B cell (primary cell): ENCODE measurements around the gene C9orf78.

Experiments used
- EZH2 ChIP-seq: IDR thresholded peaks from 2 replicates; pipeline ENCODE4 v1.6.1; 2012; ENCODE audit warnings: borderline replicate concordance, low read depth, mild to moderate bottlenecking, moderate library complexity, low read length; ENCODE audit not compliant: insufficient read depth, poor library complexity, severe bottlenecking
- TF ChIP-seq, protein P1 (sequence below): fragments of 200-600 bp; IDR thresholded peaks from one replicate; pipeline ENCODE4 v1.8.0; 2022; ENCODE audit warnings: antibody characterized with exemption, mild to moderate bottlenecking

DNA sequence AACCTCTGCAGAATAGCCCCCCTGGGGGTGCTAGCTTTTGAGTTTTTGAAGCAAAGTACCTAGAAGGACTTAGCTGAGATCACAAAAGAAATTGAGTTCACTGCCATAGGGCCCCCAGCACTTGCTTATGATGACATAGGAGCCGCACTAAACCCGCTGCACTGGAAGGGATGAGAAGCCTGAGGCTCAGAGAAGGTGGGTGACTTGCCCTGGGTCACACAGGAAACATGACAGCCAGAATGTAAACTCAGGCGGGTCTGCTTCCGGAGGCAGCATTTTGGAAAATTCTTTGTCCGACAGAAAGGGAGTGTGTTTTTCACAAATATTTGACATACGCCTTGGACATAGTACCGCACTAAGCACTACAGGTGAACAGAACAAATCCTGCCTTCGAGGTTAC lies 40.5 kb downstream of the C9orf78 start:
- no peak for TF ChIP-seq EZH2
- TF ChIP-seq, protein P1, sequence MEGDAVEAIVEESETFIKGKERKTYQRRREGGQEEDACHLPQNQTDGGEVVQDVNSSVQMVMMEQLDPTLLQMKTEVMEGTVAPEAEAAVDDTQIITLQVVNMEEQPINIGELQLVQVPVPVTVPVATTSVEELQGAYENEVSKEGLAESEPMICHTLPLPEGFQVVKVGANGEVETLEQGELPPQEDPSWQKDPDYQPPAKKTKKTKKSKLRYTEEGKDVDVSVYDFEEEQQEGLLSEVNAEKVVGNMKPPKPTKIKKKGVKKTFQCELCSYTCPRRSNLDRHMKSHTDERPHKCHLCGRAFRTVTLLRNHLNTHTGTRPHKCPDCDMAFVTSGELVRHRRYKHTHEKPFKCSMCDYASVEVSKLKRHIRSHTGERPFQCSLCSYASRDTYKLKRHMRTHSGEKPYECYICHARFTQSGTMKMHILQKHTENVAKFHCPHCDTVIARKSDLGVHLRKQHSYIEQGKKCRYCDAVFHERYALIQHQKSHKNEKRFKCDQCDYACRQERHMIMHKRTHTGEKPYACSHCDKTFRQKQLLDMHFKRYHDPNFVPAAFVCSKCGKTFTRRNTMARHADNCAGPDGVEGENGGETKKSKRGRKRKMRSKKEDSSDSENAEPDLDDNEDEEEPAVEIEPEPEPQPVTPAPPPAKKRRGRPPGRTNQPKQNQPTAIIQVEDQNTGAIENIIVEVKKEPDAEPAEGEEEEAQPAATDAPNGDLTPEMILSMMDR: no peak
